HCT116 (cell line): ENCODE measurements around the gene RHOB.

ENCODE experiments used
- CEBPB ChIP-seq: IDR thresholded peaks from 2 replicates; pipeline ENCODE4 v1.6.1; 2012; ENCODE audit warnings: low read depth
- EGR1 ChIP-seq: IDR thresholded peaks from 2 replicates; pipeline ENCODE4 v1.6.1; 2012; ENCODE audit warnings: low read depth
- EZH2 ChIP-seq: fragments of 200-600 bp; sonication (generic); IDR thresholded peaks from 2 replicates; pipeline ENCODE4 v1.6.1; 2017; ENCODE audit warnings: antibody characterized with exemption, mixed run types
- JUND ChIP-seq: IDR thresholded peaks from 2 replicates; pipeline ENCODE4 v1.6.1; 2012
- POLR2A ChIP-seq: IDR thresholded peaks from 2 replicates; pipeline ENCODE4 v1.7.0; 2011; ENCODE audit warnings: borderline replicate concordance; ENCODE audit not compliant: insufficient read depth, insufficient read length; ENCODE audit errors: extremely low read depth
- POLR2AphosphoS5 ChIP-seq: IDR thresholded peaks from 2 replicates; pipeline ENCODE4 v1.6.1; 2011; ENCODE audit warnings: mild to moderate bottlenecking, low read depth, low read length, moderate library complexity
- RAD21 ChIP-seq: IDR thresholded peaks from 2 replicates; pipeline ENCODE4 v1.6.1; 2012; ENCODE audit warnings: low read depth, mild to moderate bottlenecking
- SIN3A ChIP-seq: IDR thresholded peaks from 2 replicates; pipeline ENCODE4 v1.6.1; 2012; ENCODE audit warnings: low read depth
- SP1 ChIP-seq: IDR thresholded peaks from 2 replicates; pipeline ENCODE4 v1.6.1; 2012; ENCODE audit warnings: low read depth
- SRF ChIP-seq: IDR thresholded peaks from 2 replicates; pipeline ENCODE4 v1.6.1; 2012; ENCODE audit warnings: low read depth
- ZNF274 ChIP-seq: fragments of 200-500 bp; sonication (Bioruptor generic); IDR thresholded peaks from 2 replicates; pipeline ENCODE4 v1.6.1; 2014; ENCODE audit warnings: mild to moderate bottlenecking, low read depth, low read length, inconsistent platforms
- TF ChIP-seq, protein P1 (sequence below), 3 experiments: fragments of 200-600 bp in 1 of 3; sonication (generic) in 1 of 3; IDR thresholded peaks in 2 of 3; conservative IDR thresholded peaks in 1 of 3; 2 replicates each; pipeline ENCODE4 v1.5.1; 2012 to 2017; ENCODE audit warnings: low read depth in 2 of 3, low read length in 2 of 3, antibody characterized with exemption in 1 of 3, borderline replicate concordance in 1 of 3, control low read depth in 1 of 3, mild to moderate bottlenecking in 1 of 3, mixed read lengths in 1 of 3, mixed run types in 1 of 3, moderate library complexity in 1 of 3; ENCODE audit not compliant: insufficient read depth in 1 of 3
- TF ChIP-seq, protein P2 (sequence below): IDR thresholded peaks from 2 replicates; pipeline ENCODE4 v1.6.1; 2012
- TF ChIP-seq, protein P3 (sequence below): IDR thresholded peaks from 2 replicates; pipeline ENCODE4 v1.6.1; 2011; ENCODE audit warnings: mild to moderate bottlenecking, low read length, moderate library complexity; ENCODE audit not compliant: insufficient replicate concordance; ENCODE audit errors: extremely low read depth

GRCh38 chr2:20471148-20471547, 24.3 kb downstream of the RHOB start:
- TF ChIP-seq POLR2A (no peak), POLR2AphosphoS5 (no peak), CEBPB (no peak), EZH2 (no peak), JUND (no peak), EGR1 (no peak), SRF (no peak), SIN3A (no peak), SP1 (no peak), ZNF274 (no peak), RAD21 (no peak)
- TF ChIP-seq, protein P1, sequence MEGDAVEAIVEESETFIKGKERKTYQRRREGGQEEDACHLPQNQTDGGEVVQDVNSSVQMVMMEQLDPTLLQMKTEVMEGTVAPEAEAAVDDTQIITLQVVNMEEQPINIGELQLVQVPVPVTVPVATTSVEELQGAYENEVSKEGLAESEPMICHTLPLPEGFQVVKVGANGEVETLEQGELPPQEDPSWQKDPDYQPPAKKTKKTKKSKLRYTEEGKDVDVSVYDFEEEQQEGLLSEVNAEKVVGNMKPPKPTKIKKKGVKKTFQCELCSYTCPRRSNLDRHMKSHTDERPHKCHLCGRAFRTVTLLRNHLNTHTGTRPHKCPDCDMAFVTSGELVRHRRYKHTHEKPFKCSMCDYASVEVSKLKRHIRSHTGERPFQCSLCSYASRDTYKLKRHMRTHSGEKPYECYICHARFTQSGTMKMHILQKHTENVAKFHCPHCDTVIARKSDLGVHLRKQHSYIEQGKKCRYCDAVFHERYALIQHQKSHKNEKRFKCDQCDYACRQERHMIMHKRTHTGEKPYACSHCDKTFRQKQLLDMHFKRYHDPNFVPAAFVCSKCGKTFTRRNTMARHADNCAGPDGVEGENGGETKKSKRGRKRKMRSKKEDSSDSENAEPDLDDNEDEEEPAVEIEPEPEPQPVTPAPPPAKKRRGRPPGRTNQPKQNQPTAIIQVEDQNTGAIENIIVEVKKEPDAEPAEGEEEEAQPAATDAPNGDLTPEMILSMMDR (IDR thresholded peaks at IDR 0.05 in 2 of 3, conservative IDR thresholded peaks at IDR 0.05 in 1 of 3; ENCODE audit: borderline replicate concordance in 1 of 3, insufficient read depth in 1 of 3, low read depth in 2 of 3, low read length in 2 of 3) = no peak
- TF ChIP-seq, protein P2, sequence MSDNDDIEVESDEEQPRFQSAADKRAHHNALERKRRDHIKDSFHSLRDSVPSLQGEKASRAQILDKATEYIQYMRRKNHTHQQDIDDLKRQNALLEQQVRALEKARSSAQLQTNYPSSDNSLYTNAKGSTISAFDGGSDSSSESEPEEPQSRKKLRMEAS = no peak
- TF ChIP-seq, protein P3, sequence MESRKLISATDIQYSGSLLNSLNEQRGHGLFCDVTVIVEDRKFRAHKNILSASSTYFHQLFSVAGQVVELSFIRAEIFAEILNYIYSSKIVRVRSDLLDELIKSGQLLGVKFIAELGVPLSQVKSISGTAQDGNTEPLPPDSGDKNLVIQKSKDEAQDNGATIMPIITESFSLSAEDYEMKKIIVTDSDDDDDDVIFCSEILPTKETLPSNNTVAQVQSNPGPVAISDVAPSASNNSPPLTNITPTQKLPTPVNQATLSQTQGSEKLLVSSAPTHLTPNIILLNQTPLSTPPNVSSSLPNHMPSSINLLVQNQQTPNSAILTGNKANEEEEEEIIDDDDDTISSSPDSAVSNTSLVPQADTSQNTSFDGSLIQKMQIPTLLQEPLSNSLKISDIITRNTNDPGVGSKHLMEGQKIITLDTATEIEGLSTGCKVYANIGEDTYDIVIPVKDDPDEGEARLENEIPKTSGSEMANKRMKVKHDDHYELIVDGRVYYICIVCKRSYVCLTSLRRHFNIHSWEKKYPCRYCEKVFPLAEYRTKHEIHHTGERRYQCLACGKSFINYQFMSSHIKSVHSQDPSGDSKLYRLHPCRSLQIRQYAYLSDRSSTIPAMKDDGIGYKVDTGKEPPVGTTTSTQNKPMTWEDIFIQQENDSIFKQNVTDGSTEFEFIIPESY = no peak
